NCI-H1092 treated with DMSO at 0.1 percent for 48 hours (cell line): ENCODE results near the gene PDE7B.

Experiments used
- DNase-seq: peaks from one replicate; lab custom pipeline; 2025; lab: John Stamatoyannopoulos, UW

The PDE7B gene

DNA sequence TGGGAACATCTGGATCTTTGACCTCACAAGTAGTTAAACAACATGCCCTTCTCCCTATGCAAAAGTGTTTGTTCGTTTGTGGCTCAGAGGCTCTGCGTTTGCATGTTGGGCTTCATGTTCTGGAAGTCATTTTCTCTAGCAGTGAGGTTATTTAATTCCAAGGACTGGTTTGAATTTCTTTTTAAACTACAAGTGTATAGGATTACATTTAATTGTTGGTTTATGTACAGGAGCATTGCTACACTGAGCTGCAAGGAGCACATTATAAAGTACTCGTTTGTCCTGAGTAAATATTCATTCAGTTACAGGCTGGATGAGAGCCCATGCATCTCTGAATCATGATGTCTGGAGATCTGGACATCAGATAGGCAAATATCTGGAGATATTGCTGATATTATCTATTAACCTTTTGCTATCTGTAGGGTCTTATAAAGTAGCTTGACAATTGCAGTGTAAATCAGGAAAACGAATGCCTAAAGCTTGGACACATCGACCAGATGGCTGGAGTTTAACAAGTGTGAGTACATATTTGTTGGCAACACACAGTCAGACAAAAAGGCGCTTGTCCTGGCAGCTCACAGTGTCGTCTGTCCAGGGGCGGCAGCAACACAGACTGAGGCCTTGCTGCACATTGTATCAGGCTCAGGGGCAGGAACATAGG is 84.6 kb downstream of the PDE7B start:
- DNase-seq, result peak; percentile 25

GRCh38 chr6:135936606-135937005 is 85.1 kb downstream of the PDE7B start:
- DNase-seq, result no peak

DNA sequence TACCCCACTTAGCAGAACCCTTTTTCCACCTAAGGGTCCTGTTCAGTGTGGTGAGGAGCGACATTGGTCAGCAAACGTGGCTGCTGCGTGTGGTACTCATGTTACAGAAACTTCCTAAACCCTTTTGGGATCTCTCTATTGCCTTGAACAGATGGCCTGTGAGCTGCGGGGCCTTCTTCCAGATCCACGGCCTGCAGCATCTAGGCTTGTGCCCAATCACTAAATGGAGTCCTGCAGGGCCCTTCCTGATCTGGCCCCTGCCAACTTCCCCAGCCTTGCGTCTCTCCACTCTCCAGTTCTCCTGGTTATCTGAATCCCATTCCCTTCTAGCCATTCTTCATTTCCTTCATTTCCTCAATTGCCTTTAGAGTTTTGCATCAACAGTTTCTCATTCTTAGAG is 85.6 kb downstream of the PDE7B start:
- DNase-seq, result no peak

DNA sequence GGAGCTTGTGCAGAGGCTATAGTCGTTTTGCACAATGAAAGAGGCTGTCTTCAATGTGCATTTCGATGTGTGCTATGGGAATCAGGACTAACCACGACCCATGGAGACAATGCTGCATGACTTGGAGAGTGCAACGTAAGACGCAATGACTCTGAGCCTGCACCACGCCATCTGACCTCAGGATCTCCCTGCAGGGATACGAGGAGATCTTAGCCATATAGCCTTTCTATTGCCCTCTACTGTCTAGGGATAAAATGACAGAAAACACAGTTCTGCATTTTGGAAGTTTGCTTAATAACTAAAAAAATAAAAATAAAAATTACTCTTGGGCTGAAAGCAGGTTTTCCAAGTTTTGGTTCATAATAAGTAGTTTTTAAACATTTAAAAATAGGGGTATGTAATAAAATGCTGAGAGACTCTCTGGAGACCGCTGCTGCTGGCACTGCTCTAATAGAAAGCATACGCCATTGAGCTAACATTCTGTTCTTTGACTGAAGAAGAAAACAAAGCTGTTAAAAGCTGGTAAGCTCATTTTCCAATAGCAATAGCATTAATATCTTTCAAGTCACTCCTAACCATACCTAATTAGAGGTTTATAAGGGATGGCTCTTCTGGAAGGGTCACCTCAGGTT is 87.2 kb downstream of the PDE7B start:
- DNase-seq, result no peak

DNA sequence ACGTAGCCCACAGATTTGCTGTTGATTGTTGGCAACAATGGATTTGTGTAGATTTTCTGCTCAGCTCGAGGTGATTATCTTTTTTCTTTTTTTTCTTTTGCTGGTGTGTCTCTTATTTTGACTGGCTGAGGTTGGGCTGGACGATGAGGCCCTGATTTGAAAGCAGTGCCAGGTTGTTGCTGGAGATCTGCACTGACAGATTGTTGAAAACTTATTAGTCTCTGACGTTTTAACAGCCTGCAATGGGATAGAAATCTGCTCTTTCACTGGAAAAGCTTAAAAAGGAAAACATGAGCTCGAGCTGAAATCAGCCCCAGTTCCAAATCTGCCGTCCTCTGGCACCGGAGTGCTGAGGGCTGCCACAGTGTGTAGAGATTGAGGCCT is 87.7 kb downstream of the PDE7B start:
- DNase-seq, result no peak

GRCh38 chr6:135940616-135941167 is 89.2 kb downstream of the PDE7B start:
- DNase-seq, result no peak

DNA sequence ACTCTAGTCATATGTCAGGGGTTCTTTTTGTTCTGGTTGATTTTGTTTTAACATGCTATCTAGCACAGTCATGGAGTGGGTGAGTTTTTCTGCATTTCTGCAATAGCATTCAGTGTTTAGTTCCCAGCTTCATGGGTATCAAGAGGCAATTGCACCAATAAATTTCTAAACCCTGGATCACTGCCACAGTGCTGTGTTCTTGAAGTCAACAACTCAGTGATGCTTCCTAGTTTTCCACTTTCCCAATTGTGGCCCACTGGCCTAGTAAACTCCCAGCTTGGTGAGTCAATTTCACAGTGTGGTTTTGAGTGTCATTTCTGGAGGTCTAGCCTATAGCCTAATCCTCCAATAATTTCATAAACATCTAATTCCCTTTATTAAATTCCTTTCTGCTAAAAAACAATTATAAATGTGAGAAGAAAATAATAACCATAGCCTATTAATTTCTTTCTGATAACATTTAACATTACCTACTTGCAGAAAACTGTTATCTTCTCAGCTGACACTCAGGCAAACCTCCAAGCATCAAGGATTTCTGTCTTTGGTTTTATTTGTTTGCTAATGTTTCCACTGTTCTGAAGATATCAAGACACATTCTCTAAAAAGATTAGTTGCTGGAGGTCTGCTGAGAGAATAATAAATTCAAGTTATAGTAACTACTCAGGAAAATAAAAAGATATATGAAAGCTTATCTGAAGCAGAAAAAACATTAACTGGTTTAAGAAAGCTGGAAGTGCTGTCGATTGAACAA is 89.9 kb downstream of the PDE7B start:
- no peak for DNase-seq

DNA sequence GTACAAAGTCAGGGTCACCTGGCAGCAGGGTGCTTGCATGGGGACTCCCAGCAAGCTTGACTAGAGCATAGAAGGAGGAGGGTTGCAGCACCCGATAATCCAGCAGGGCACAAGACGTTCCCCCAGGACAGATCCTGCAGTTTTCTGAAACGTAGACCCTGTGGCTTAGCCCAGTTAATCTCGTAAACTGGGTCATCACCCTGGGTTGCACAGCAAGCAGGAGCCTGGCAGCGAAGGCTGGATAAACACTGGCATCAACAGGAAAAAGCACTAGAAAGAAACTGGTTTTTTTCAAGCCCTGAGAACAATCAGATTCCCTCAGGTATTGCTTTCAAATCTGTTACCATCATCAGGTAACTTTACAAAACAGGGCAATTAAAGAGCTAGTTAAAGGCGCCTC is 92.6 kb downstream of the PDE7B start:
- DNase-seq, result no peak

DNA sequence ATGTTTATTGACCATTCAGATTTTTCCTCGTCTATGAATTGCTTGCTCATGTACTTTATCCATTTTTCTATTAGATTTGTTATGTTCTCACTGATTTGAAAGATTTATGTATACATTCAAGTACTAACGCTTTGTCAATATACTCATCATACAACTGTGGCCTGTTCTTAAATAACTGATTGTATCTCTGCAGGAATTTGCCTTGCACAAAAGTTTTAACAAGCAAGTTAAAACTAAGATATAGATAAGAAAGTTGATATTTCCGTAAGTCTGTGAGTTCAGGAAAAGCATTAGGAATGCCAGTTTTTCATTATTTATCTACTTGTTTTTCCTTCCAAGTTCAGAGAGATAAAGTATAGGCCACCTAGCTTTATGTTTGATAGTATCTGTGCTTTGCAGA is 95.2 kb downstream of the PDE7B start:
- no peak for DNase-seq

GRCh38 chr6:135950669-135951068 is 99.2 kb downstream of the PDE7B start:
- DNase-seq, result no peak

GRCh38 chr6:135951169-135951568 is 99.7 kb downstream of the PDE7B start:
- DNase-seq, result no peak

DNA sequence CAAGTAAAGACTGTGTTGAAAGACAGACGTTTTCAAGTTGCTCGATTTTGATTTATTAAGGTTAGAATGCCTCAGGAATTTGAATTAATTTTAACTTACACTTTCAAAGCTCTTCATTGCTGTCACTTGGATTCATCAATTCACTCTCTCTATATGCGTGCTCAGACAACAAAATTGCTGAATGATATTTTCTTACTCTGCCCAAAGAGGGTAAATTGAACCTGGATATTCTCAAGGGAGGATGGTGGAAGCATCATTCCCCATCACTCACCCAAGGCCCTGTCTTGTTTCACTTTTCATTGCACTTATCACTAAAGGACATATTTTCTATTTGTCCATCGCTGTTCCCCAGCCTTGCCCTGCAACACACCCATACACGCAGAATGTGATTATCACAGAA is 102.3 kb downstream of the PDE7B start:
- no peak for DNase-seq

DNA sequence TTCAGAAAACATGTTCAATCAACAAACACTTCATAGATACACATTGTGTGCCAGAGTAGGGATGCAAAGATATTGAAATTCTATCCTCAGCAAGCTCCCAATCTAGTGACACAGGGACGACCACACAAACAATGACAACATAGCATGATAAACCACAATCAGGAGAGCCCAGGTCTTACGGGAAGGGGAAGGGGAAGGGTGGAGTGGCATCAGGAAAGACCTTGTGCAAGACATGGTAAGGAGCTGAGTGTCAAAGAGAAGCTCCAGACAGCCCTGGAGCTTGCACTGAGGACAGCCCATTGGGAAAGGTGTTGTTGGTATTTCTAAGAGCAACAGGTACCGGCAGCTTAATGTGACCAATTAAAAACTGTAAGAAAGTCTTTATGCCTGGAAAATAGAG is 103.6 kb downstream of the PDE7B start:
- DNase-seq, result no peak

- DNase-seq, result no peak
Observed at GRCh38 chr6:135962731-135963130, 111.2 kb downstream of the PDE7B start.

DNA sequence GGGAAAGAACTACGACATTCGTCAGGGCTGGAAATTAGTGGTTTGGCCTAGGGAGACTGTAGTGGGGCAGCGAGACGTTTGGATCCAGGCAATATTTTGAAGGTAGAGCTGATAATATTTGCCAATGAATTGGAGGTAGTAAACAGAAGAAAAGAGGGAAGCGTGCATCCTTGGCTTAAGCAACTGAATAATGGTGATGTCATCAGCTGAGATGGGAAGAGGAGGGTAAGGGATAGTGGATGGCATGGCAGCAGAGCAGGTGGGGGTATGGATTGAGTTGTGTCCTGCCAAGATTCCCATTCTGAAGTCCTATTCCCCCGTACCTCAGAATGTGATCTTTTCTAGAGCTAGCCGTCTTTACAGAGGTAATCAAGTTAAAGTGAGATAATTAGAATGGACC is 119.2 kb downstream of the PDE7B start:
- no peak for DNase-seq

- no peak for DNase-seq
Observed at GRCh38 chr6:135971351-135971750, 119.8 kb downstream of the PDE7B start.

DNA sequence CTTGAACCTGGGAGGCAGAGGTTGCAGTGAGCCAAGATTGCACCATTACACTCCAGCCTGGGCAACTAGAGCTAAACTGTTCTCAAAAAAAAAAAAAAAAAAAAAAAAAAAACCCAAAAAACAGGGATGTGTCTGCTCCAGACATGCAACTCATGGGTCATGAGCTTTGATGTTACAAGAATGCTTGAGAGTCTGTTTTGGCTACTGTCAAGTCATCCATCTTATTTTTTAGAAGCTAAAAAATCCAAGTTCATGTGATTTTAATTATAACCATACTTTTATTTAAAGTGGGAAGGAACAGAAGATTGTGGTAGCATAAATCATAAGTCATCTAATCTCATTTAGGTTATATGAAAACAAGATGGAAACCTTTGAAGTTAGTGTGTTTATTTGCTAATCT is 120.6 kb downstream of the PDE7B start:
- DNase-seq, result no peak

DNA sequence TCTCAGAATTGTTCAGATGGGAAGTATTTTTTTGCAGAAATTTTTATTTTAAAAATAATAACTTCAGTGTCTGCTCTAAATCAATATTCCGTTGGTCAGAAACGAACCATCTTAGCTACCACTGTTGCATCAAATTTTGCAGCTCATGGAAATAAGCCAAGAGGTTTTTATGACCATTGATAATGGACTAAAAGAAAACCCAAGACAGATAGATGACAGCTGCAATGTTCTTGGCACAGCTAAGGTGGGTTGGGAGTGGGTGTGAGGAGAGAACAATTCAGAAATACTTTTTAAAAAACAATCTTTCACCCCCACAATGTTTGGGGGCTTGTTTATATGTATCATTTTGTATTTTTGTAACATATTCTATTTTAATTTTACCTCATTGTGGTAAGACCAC is 121.1 kb downstream of the PDE7B start:
- DNase-seq, result no peak

DNA sequence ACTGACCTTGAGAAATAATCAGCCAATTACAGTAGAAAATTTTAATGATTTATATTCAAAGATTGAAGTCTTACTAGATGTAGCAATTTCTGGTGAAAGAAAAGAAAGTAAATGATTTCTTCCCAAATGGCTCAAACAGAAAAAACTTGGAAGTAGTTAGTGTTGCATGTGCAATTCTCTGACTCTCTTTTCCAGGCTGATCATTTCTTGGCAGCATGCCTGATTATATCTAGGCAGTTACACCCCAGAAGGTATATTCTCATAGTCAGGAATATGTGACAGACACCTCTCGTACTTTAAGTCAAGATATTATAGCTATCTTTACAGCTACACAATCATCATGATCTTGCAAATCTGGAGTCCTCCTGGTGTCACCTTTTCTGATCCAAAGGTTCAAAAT is 122.9 kb downstream of the PDE7B start:
- DNase-seq, result no peak

DNA sequence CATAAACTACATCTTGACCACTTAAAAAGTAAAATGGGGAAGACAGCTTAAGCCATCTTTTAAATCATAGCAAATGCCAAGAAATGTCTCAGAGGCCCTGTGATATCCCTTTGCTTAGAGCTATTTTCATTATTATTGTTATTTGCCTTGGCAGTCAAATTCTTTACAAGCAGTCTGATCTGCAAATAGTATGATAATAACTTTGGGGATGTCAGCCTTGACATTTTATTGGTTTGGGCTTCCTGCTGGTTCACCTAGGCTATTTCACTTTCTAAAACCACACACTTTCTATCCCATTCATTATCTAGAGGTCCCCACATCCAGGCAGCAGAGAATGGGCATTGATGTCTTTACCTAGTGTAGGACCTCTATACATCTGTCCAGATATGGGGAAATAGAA is 125.1 kb downstream of the PDE7B start:
- DNase-seq, result no peak

DNA sequence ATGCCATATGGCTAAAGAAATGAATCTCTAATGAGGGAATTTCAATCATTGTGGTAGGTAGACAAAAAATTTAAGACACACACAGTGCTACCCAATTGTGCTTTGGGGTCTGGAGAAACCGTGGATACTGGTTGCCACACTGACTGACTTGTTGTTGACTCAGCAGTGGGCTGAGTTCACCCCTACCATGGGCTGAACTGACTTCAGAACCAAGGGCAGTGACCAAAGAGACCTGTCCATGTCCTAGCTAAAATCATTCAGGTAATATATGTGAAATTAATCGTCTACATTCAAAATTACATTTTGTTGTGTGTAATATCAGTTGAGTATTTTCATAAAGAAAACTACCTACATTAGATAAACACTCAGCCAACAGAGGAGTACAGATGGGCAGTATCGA is 131.6 kb downstream of the PDE7B start:
- DNase-seq, result no peak

GRCh38 chr6:135983718-135984343 is 132.3 kb downstream of the PDE7B start:
- no peak for DNase-seq

GRCh38 chr6:135985471-135985870 is 134.0 kb downstream of the PDE7B start:
- DNase-seq, result no peak
